Activated CD8-positive, alpha-beta memory T cell treated with anti-CD3 and anti-CD28 coated beads, Interleukin-2, amount 50 U/mL, for 48 hours (primary cell): ENCODE data around the gene STKLD1.
"Not testable (repeated sequence)": the region's sequence is repeated elsewhere in the genome, so short reads cannot be mapped to it uniquely, and the experiment has no call there.

Experiments
- DNase-seq: peaks from one replicate; pipeline ENCODE4 v3.0.0-alpha.2; 2020

Gene STKLD1

DNA sequence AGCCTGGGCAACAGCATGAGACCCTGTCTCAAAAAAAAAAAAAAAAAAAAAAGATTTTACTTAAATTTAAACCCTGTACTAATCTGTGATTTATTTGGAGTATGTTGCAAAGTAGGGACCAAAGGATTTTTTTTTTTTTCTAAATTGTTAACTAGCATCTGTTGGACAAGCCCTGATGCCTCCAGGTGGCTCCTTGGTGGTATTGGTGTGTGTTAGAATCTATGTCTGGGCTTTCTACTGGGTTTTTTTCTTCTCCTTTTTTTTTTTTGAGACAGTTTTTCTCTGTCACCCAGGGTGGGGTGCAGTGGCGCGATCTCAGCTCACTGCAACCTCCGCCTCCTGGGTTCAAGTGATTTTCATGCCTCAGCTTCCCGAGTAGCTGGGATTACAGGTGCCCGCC lies 75.7 kb downstream of the STKLD1 start:
- not testable (repeated sequence) for DNase-seq

DNA sequence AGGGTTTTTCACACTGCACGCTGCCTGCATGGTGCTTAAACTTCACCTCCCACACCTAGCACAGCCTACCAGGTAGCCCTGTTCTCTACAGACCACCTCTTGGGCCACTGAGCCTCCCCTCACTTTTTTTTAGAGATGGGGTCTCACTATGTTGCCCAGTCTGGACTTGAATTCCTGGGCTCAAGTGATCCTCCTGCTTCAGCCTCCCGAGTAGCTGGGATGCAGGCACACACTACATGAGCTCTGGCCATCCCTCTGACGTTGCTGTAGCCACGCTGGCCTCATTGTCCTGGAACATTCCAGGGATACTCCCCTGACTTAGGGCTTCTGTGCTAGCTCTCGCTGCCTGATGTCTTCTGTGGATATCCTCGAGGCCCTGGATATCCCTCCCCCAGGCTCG lies 76.4 kb downstream of the STKLD1 start:
- no peak for DNase-seq

DNA sequence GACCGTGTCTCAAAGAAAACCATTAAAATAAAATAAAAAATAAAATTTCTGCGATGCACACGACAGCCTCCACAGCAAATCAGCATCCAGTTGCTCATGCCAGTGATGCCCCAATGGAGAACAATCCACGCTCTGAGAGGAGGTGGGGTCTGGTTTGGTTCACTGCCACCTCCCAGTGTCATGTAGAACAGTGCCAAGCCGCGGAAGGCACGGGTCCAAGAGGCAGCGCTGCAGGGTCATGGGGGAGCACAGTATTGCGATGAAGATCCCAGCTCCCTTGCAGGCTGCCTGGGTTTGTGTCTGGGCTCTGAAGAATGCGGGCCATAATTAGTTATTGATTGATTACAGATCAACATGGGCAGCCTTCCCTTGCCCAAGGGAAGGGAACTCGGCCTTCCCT lies 77.5 kb downstream of the STKLD1 start:
- no peak for DNase-seq

DNA sequence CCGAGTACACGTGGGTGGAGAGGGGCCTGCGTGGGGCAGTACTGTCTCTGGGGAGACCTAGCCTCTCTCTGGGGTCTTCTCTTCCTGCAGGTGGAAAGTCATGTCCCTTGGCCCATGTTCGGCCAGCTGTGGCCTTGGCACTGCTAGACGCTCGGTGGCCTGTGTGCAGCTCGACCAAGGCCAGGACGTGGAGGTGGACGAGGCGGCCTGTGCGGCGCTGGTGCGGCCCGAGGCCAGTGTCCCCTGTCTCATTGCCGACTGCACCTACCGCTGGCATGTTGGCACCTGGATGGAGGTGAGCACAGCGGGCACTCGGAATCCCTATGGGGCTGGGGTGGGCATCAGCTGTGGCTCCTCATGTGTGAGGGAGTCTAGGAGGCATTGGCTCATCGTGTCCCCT lies 78.2 kb downstream of the STKLD1 start:
- DNase-seq: no peak

DNA sequence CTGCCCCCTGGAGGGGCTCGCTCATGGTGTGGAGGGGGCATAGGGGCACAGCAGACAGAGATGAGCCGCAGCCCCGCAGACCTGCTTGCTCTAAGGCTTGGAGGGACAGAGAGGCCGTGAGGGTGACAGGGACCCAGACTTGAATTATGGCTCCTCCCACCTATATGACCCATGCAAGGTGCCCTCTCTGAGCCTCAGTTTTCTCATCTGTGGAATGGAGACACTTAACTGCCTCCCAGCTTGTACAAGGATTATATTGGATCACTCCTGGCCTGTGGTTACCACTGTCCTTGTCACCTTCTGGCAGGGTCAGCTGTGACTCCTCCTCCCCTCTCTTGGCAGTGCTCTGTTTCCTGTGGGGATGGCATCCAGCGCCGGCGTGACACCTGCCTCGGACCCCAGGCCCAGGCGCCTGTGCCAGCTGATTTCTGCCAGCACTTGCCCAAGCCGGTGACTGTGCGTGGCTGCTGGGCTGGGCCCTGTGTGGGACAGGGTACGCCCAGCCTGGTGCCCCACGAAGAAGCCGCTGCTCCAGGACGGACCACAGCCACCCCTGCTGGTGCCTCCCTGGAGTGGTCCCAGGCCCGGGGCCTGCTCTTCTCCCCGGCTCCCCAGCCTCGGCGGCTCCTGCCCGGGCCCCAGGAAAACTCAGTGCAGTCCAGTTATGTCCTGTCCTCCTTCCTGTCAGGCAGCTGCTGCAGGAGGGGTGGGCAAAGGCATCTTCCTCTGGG lies 78.9 kb downstream of the STKLD1 start:
- DNase-seq: no peak
